ENCODE results near the gene RGS1.

DNA sequence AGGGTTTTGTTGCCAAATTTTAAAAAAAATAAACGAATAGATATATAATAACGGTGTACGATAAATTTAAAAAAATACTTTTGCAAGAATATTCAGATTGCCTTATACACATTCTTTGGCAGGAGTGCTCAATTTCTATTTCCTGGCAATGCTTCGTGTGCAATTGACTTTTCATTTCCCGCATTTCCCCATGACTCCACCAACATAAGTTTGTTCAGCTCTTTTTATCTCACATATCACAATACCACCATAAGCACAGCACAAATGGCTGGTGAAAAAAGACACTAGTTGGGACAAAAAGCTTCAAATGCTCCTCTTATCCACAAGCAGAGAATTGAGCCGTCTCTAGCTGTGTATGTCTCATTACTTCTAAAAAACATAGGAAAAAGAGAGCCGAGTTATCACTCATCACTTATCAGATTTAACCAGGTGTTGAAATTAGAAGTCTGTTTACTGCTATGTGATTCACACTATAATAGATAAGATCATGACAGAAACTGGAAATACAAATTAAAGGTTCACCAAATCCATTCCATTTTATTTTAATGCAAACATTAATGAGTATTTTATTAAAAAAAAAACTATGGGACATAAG is 28.9 kb upstream of the RGS1 start:
- TF ChIP-seq POLR2A (IDR thresholded peaks at IDR 0.05) = no peak
- TF ChIP-seq, protein P1, sequence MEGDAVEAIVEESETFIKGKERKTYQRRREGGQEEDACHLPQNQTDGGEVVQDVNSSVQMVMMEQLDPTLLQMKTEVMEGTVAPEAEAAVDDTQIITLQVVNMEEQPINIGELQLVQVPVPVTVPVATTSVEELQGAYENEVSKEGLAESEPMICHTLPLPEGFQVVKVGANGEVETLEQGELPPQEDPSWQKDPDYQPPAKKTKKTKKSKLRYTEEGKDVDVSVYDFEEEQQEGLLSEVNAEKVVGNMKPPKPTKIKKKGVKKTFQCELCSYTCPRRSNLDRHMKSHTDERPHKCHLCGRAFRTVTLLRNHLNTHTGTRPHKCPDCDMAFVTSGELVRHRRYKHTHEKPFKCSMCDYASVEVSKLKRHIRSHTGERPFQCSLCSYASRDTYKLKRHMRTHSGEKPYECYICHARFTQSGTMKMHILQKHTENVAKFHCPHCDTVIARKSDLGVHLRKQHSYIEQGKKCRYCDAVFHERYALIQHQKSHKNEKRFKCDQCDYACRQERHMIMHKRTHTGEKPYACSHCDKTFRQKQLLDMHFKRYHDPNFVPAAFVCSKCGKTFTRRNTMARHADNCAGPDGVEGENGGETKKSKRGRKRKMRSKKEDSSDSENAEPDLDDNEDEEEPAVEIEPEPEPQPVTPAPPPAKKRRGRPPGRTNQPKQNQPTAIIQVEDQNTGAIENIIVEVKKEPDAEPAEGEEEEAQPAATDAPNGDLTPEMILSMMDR (IDR thresholded peaks at IDR 0.05) = no peak
